Uterus (tissue), 2 donors: ENCODE data around the gene DNPEP.

Source experiments
- CTCF ChIP-seq, 4 experiments: fragments of 200-600 bp in 2 of 4; fragments of 450-650 bp in 2 of 4; sonication (generic) in 2 of 4; IDR thresholded peaks; one replicate each; pipeline ENCODE4 v1.5.1; 2016 to 2019; ENCODE audit warnings: antibody characterized with exemption in 4 of 4, mild to moderate bottlenecking in 2 of 4, moderate library complexity in 1 of 4
- POLR2A ChIP-seq, 2 donors: fragments of 450-650 bp; IDR thresholded peaks; one replicate each; pipeline ENCODE4 v1.6.1; 2016; ENCODE audit warnings: antibody characterized with exemption in 2 of 2, mild to moderate bottlenecking in 1 of 2, moderate library complexity in 1 of 2

GRCh38 chr2:219423652-219424377 is 36.1 kb upstream of the DNPEP start:
- TF ChIP-seq CTCF (IDR thresholded peaks at IDR 0.05): no peak
- no peak for TF ChIP-seq POLR2A (IDR thresholded peaks at IDR 0.05)
